ENCODE data around the gene LRRC55.
"Not testable (repeated sequence)": the region's sequence is repeated elsewhere in the genome, so short reads cannot be mapped to it uniquely, and the experiment has no call there.

The LRRC55 gene

DNA sequence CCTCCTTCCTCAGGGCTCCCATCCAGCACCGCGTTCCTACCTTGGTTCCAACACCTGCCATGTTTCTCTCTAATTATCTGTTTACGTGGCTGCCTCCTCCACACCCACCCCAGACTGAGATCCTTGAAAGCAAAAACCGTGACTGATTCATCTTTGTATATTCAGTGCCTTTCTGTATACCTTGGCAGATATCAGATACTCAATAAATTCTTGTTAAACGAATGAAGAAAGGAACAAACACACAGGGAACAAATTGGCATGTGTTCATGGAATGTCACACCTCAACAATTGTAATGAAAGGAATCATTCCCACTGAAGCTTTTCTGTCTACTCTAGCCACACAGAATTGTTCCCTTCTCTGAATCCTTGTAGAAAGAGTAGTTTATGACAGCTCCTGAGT, 20.4 kb upstream of the LRRC55 start:
- no peak for DNase-seq (ENCODE audit: low read depth in 1 of 2, low spot score in 1 of 2)

- DNase-seq (ENCODE audit: low read depth in 1 of 2, low spot score in 1 of 2) = no peak
Observed at GRCh38 chr11:57162179-57162898, 19.4 kb upstream of the LRRC55 start.

- DNase-seq (ENCODE audit: low read depth in 1 of 2, low spot score in 1 of 2) = no peak
Observed at GRCh38 chr11:57163160-57163868, 18.4 kb upstream of the LRRC55 start.

DNA sequence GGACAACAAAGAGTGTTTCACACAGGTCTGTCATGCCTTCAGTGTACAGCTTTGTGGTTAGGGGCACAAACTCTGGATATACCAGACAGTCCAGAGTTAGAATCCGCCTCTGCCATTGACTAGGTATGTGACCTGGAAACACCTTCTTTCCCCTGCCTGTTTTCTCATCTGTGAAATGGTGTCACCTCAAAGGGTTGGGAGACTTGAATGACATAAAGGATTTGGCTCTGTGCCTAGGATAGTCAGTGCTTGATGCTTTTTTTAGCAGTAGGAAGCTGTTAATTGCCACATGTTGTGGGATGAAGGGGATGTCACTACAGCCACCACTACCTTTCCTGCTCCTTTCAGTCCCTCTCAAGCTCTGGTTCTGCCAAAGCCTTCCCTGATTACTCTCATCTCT, 17.4 kb upstream of the LRRC55 start:
- DNase-seq (ENCODE audit: low read depth in 1 of 2, low spot score in 1 of 2) = no peak

- no peak for DNase-seq (ENCODE audit: low read depth in 1 of 2, low spot score in 1 of 2)
Observed at GRCh38 chr11:57167125-57167846, 14.5 kb upstream of the LRRC55 start.

- DNase-seq (ENCODE audit: low read depth in 1 of 2, low spot score in 1 of 2) = not testable (repeated sequence)
Observed at GRCh38 chr11:57169732-57170313, 11.9 kb upstream of the LRRC55 start.

DNA sequence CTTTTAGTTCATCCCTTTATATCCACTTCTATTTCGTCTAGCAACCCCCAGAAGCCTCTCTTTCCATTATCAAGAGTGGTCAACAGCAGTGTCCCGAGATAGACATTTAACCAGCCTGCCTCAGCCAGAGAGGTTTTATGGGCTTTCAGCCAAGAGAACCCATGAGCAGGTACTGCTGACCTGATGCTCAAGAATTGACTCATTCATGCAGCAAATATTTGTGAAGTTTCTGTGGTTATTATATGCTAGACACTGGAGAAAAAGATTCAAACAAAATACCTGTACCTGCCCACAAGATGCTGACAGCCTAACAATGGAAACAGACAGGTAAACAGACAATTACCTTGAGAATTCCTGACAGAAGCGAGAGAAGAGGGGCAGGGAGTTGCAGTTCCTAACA, 9.7 kb upstream of the LRRC55 start:
- no peak for DNase-seq (ENCODE audit: low read depth in 1 of 2, low spot score in 1 of 2)

- no peak for DNase-seq (ENCODE audit: low read depth in 1 of 2, low spot score in 1 of 2)
Observed at GRCh38 chr11:57174656-57175055, 7.1 kb upstream of the LRRC55 start.

GRCh38 chr11:57175478-57175877, 6.3 kb upstream of the LRRC55 start:
- DNase-seq (ENCODE audit: low read depth in 1 of 2, low spot score in 1 of 2) = no peak

DNA sequence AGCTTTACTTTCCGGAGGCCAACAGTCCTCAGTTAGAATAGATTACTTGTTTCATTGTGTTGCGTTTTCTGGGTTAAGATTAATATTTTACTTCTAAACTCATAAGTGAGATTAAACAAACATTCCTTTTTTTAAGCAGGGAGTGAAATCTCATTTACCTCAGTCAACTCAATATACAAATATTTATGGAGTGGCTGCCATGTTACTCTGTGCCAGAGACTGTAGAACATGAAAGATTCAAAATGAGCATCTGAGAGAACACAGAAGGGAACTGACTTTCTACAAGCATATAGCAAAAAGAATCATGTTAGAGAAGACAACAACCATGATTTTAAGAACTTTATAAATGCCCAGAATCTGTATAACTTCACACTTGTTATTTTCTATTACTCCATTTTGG, 3.4 kb upstream of the LRRC55 start:
- DNase-seq (ENCODE audit: low read depth in 1 of 2, low spot score in 1 of 2) = no peak

DNA sequence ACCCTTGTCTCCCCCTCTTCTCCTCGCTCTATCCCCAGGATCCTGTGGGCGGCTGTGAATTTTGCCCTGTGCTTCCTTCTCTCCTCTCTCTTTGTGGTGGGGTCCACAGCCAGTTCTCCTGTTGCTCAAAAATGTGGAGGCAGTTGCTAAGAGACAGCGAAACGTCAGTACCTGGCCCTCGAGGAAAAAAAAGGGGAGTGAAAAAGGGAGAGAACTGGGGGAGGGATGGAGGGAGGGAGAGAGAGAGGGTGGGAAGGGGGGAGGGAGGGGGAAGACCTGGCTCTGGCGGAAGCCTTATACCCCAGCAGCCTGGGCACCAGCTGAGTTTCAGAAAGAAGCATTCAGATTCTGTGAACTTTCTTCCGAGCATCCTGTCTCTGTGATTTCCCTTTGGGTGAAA, 2.1 kb upstream of the LRRC55 start:
- DNase-seq (ENCODE audit: low read depth in 1 of 2, low spot score in 1 of 2) = no peak

DNA sequence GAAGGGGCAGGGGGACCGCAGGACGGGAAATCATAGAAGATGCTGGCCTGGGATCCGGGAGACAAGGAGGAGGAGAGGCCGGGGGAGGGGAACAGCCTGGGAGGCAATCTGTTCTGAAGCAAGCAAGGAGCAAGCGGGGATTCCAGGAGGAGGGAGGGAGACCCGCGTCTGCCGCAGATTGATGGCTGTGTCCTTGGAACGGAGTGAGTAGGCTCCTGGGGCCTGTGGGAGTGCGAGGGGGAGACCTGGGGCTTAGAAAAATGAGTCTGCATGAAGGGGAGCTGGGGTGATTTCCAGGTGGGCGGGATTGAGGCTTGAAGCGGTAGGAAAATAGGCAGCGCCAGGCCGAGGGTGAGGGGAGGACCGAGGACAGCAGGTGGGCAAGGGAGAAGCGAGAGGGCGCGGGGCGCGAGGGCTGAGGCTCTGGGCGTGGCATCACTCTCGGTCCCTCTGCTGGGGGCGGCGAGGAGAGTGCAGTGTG, 1.6 kb upstream of the LRRC55 start:
- DNase-seq (ENCODE audit: low read depth in 1 of 2, low spot score in 1 of 2) = no peak

- no peak for DNase-seq (ENCODE audit: low read depth in 1 of 2, low spot score in 1 of 2)
Observed at GRCh38 chr11:57180964-57181363, 789 bp upstream of the LRRC55 start.

DNA sequence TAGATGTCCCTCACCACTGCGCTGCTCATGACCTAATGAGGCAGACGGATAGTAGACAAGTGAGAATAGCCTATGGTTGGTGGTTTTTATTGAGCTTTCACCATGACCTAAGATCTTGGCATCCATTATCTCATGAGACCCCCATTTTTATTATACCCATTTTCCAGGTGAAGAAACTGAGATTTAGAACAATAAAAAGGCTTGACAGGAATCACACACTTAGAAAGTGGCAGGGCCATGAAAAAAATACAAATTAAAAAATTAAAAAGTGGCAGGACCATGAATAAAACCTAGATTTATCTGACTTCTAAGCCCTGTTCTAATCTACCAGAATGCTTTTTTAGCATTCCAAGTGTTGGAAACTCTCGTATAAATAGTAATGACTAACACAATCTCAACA, 1.1 kb downstream of the LRRC55 start:
- no peak for DNase-seq (ENCODE audit: low read depth in 1 of 2, low spot score in 1 of 2)

DNA sequence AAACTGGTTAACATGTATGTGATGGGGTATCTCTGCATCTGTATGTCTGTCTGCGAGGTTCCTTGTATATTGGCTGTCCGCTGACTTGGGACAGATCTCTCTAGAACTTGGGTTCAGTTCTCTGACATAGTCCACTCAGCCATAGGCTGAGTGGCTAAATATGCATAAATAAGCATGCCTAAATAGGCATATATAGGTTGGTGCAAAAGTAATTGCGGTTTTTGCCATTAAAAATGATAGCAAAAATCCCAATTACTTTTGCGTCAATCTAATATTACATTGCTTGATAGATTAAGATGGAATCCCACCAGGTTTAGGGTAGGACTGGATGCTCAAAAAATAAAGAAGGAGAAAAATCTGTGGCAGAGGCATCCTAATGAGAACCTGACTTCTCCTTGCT, 8.8 kb downstream of the LRRC55 start:
- no peak for DNase-seq (ENCODE audit: low read depth in 1 of 2, low spot score in 1 of 2)

DNA sequence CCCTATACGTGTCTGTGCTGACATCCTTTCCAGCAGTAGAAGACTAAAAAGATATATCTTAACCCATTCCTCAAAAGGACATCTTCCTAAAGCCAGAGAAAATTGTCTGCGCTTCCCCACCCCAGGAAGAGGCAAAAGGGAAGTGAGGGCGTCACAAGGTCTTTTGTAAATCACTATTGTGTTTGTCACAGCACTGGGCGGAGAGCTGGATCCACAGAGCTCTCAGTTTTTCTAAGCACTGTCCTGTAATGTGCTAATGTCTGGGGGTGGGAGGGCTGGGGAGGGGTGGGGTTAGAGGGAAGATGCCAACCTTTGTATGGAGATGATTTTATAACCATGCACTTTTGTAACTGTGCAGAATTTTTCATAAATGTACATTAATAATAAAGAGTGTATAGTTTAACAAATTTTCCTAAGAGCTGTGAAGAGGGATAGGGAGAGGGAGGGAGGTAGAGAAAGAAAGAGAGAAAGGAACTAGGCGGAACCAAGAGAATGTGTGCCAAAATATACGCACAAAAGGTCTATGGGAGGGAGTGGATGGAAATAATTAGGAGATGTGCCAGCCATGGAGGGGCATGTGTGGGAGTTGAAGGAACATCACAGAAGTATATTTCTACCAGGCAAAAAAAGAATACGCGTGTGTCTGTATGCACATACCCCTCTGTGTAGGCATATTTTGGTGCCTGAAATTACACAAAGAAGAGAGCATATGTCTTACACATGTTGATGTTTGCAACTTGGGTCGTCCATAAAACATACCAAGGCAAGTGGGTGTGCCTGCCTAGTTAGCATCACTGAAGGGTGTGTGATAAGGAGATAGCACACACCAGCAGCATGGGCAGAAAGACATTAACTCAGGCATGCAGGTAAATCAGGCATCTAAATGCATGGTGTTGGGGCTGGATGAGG, 9.8 kb downstream of the LRRC55 start:
- DNase-seq (ENCODE audit: low read depth in 1 of 2, low spot score in 1 of 2) = no peak

DNA sequence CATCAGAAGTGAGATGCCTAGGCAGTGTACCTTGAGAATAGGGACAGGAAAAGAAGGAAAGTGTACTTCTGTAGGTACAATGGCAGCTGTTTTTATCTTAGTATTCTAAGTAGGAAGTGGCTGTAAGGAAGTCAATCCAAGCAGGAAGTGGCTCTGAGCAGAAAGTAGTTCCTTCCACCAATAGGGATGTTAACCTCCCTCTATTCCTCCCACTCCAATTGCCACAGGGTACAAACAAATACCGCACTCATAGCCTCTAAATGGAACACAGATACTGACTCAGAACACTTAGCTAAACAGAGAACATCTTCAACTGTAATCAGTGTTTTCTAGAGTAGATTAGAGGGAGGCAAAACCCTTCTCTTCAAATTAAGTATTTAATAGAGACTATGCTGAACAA, 10.6 kb downstream of the LRRC55 start:
- no peak for DNase-seq (ENCODE audit: low read depth in 1 of 2, low spot score in 1 of 2)

DNA sequence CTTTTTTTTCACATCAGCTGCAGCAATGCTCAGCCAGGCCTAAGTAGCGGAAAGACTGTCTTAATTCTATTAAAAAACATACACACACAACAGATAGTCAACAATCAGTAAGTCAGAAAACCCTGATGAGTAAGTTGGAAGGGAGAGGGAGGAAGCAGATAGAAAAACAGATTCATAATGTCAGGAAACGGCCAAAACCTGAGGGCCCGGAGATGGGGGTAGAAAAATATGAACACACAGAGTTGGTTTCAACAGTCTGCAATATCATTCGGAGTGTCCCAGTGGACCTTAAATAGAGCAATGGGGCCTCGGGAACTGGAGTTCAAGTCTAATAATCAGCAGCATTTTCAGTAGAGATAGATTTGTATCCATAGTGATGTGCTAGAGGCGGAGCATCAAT, 14.8 kb downstream of the LRRC55 start:
- DNase-seq (ENCODE audit: low read depth in 1 of 2, low spot score in 1 of 2) = no peak

GRCh38 chr11:57197762-57198161, 16.0 kb downstream of the LRRC55 start:
- DNase-seq (ENCODE audit: low read depth in 1 of 2, low spot score in 1 of 2) = no peak

DNA sequence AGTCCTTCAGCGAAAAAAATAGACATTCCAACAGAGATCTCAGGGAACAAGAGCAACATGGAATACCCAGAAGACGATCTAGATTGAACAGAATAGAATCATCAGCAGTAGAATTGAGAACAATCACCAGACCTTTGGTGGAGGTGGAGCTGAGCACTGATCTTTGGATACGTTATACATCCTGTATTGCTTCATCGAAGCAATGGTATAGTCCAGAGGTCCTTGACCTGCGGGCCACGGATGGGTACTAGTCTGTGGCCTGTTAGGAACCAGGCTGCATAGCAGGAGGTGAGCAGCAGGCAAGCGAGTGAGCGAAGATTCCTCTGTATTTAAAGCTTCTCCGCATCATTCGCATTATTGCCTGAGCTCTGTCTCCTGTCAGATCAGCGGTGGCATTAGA, 17.6 kb downstream of the LRRC55 start:
- no peak for DNase-seq (ENCODE audit: low read depth in 1 of 2, low spot score in 1 of 2)

DNA sequence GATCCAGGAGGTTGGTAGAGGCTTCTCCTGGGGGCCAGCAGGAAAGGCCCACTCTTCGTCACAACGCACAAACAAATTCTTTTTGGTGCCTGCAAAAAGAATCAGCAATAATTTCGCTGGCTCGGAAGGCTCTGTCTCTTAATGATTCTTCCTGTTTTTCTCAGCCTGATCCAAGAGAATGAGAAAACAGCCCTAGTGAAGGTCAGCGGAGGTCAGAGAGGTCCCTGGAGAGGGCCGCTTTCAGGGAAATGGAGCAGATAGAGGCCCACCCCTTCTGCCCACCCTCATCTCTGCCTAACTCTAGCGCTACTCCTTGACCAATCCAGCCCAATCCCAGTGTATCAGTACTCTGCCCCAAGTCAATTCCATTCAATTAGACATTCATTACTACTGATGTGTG, 19.2 kb downstream of the LRRC55 start:
- no peak for DNase-seq (ENCODE audit: low read depth in 1 of 2, low spot score in 1 of 2)

All from activated CD4-positive, alpha-beta T cell treated with anti-CD3 and anti-CD28 coated beads, Interleukin-2, amount 50 U/mL, for 24 hours (primary cell).